OCI-LY7 (cell line): Measurements from ENCODE around the gene PRSS3. TPM values are rescaled to one million over a fixed set of nuclear protein-coding genes. Genes with fewer than 3 reads are reported as not detected.
A peak's percentile ranks its signal among the peaks of the same experiment; 100 is the strongest.
"Not testable (repeated sequence)": the region's sequence is repeated elsewhere in the genome, so short reads cannot be mapped to it uniquely, and the experiment has no call there.

Experiments used
- BruUV-seq: library from RNA; stranded (reverse); fragments of 400-500 nt; replicated peaks from 2 replicates; lab custom pipeline; 2021; lab: Mats Ljungman, UMichigan
- CTCF ChIA-PET: fragments of 300-600 bp; sonication (Branson Sonifier 250); formaldehyde crosslinking; loops from one replicate; lab custom pipeline; 2022; ENCODE audit warnings: antibody characterized with exemption; ENCODE audit not compliant: unreplicated experiment; lab: Charles Lee
- POLR2A ChIA-PET: fragments of 300-600 bp; sonication (Branson Sonifier 250); formaldehyde crosslinking; loops from one replicate; lab custom pipeline; 2022; ENCODE audit warnings: antibody characterized with exemption; lab: Charles Lee
- DNase-seq: peaks from one replicate; pipeline ENCODE4 v3.0.0-alpha.2; 2015; ENCODE audit warnings: low spot score
- H2AFZ ChIP-seq: fragments of 200-600 bp; sonication (generic), shearing (Covaris generic); 2 replicates; pipeline ENCODE4 v1.6.1; 2014; ENCODE audit warnings: mild to moderate bottlenecking, antibody characterized with exemption, low read length, moderate library complexity
- H3K27ac ChIP-seq: fragments of 200-600 bp; sonication (generic); 2 replicates; pipeline ENCODE4 v1.5.1; 2014; ENCODE audit warnings: mixed run types, low read depth, mild to moderate bottlenecking, moderate library complexity, low read length, inconsistent platforms; ENCODE audit not compliant: poor library complexity, severe bottlenecking
- H3K36me3 ChIP-seq: fragments of 200-600 bp; sonication (generic); 2 replicates; pipeline ENCODE4 v1.6.1; 2014; ENCODE audit warnings: mild to moderate bottlenecking, antibody characterized with exemption, low read length, moderate library complexity, mixed read lengths; ENCODE audit not compliant: insufficient read depth
- H3K4me1 ChIP-seq: fragments of 200-600 bp; sonication (generic); 2 replicates; pipeline ENCODE4 v1.5.1; 2014; ENCODE audit warnings: mild to moderate bottlenecking, low read length; ENCODE audit not compliant: insufficient read depth, poor library complexity, severe bottlenecking
- H3K4me2 ChIP-seq: fragments of 200-600 bp; sonication (generic); 2 replicates; pipeline ENCODE4 v1.6.1; 2014; ENCODE audit warnings: mild to moderate bottlenecking, low read length
- H3K4me3 ChIP-seq: fragments of 200-600 bp; sonication (generic); 2 replicates; pipeline ENCODE4 v1.5.1; 2014; ENCODE audit warnings: mild to moderate bottlenecking, low read depth, low read length; ENCODE audit not compliant: poor library complexity, severe bottlenecking
- H3K79me2 ChIP-seq: fragments of 200-600 bp; sonication (generic); 2 replicates; pipeline ENCODE4 v1.6.1; 2016; ENCODE audit warnings: low read depth, mild to moderate bottlenecking, low read length, moderate library complexity, mixed read lengths; ENCODE audit not compliant: insufficient read depth
- H3K9me2 ChIP-seq: fragments of 200-600 bp; sonication (generic); 2 replicates; pipeline ENCODE4 v1.6.1; 2016; ENCODE audit warnings: mild to moderate bottlenecking, low read length, mixed read lengths; ENCODE audit not compliant: insufficient read depth
- H3K9me3 ChIP-seq: fragments of 200-600 bp; sonication (generic); 2 replicates; pipeline ENCODE4 v1.6.1; 2014; ENCODE audit warnings: mild to moderate bottlenecking, mixed run types, low read length, mixed read lengths
- H4K20me1 ChIP-seq: fragments of 200-600 bp; sonication (generic); 2 replicates; pipeline ENCODE4 v1.6.1; 2014; ENCODE audit warnings: mild to moderate bottlenecking, antibody characterized with exemption, low read length, moderate library complexity, mixed read lengths; ENCODE audit not compliant: insufficient read depth
- CTCF ChIP-seq: fragments of 200-600 bp; sonication (generic); conservative IDR thresholded peaks from 2 replicates; pipeline ENCODE4 v1.5.1; 2014; ENCODE audit warnings: mild to moderate bottlenecking, antibody characterized with exemption, low read length, moderate library complexity, mixed read lengths
- EZH2phosphoT487 ChIP-seq: fragments of 200-600 bp; sonication (generic); IDR thresholded peaks from 2 replicates; pipeline ENCODE4 v1.6.1; 2018; ENCODE audit warnings: low read depth, borderline replicate concordance, mild to moderate bottlenecking, mixed run types, antibody characterized with exemption, low read length, moderate library complexity, mixed read lengths
- intact Hi-C: fragments of 100-400 bp; cut with micrococcal nuclease; formaldehyde crosslinking; loops from one replicate; pipeline ENCODE4 v1.10.0; 2022; ENCODE audit not compliant: unreplicated experiment
- total RNA-seq, 2 experiments: library from RNA; depleted of rRNA in 1 of 2; stranded (reverse); fragments of >200 nt in 1 of 2; shearing (Covaris generic) in 1 of 2; gene quantifications; 2 replicates each; pipeline ENCODE4 v1.2.3, GENCODE V29; 2014 to 2022

Gene PRSS3
- total RNA-seq, 2 experiments from 2014 or later = not detected

DNA sequence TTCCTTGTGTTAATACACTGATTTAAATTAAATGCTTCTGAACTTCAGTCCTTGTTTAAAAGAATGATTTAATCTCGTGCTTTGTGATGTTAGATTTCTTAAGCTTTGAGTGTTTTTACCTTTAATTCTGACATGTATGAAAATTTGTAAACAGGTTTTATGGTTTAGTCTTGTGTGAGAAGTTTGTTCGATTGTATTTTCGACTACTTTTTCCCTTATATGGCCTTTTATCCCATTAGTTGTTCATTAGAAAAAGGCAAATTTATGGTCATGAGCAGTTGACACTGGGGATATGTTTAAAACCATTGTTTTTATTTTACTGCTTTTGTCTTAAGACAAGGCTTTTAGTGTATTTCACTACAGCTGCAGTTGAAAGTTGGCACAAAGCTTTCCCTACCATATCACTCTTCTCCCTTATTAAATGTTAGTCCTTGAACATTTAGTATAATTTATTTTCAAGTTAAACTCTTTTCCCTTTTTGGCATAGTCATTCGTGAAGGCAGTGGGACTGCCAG, 24.9 kb downstream of the PRSS3 start:
- peaks cover 78% of the 10 kb centered on the region for H3K79me2 ChIP-seq
- DNase-seq = no peak
- H4K20me1 ChIP-seq = peaks cover 22% of the 10 kb centered on the region; the same call in 1 of the 2 replicates
- intact Hi-C loops = no loop called here
- H3K9me3 ChIP-seq = no peaks in the 10 kb centered on the region
- H3K4me2 ChIP-seq = peak overlapping the region; percentile 88
- peak overlapping the region; percentile 99 for H3K4me3 ChIP-seq
- H3K4me1 ChIP-seq = peaks cover 52% of the 10 kb centered on the region
- peaks cover 54% of the 10 kb centered on the region for H3K36me3 ChIP-seq
- no peak overlapping the region for H2AFZ ChIP-seq
- H3K27ac ChIP-seq = peak overlapping the region; percentile 13
- no peaks in the 10 kb centered on the region for H3K9me2 ChIP-seq
- TF ChIP-seq EZH2phosphoT487 (no peak), CTCF (no peak)
- ChIA-PET POLR2A (interaction anchor here (0.7 kb wide), 1 partner anchor 38 kb away, joined by 3 read pairs; no protein-coding TSS in a partner anchor), CTCF (no interaction called here)
- BruUV-seq = no TSS peak

DNA sequence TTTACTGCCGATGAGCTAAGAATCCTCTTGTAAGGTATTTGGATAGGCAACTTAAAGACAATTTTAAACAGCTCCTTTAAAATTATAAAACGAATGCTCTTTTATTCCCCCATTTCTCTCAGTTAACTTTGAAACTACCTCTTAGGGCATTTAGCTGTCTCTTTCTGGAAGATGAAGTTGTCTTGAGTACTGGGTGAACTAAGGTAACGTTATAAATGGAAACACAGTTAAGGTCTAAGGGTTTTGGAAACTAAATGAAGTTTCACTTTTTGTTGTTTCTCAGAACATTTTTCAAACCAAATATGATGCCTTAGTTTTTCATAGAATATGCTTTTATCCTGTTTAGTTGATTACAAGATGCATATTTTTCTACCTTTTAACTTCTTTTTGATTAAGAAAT, 28.4 kb downstream of the PRSS3 start:
- TF ChIP-seq EZH2phosphoT487 = no peak
- TF ChIP-seq CTCF = no peak
- H4K20me1 ChIP-seq = peaks cover 18% of the 10 kb centered on the region; the same call in 1 of the 2 replicates
- no peak overlapping the region for H3K4me2 ChIP-seq
- no peak overlapping the region for H2AFZ ChIP-seq
- no peak overlapping the region for H3K4me3 ChIP-seq
- peaks cover 37% of the 10 kb centered on the region for H3K4me1 ChIP-seq
- H3K36me3 ChIP-seq = peaks cover 82% of the 10 kb centered on the region
- intact Hi-C loops = no loop called here
- CTCF ChIA-PET = no interaction called here
- POLR2A ChIA-PET = interaction anchor here (0.7 kb wide), 3 partner anchors 14 to 1449 kb away, joined by 3 to 4 read pairs (median 4); no protein-coding TSS in a partner anchor
- no TSS peak for BruUV-seq
- H3K9me3 ChIP-seq = no peaks in the 10 kb centered on the region
- H3K9me2 ChIP-seq = no peaks in the 10 kb centered on the region
- DNase-seq = no peak
- no peak overlapping the region for H3K27ac ChIP-seq
- peaks cover 100% of the 10 kb centered on the region for H3K79me2 ChIP-seq

DNA sequence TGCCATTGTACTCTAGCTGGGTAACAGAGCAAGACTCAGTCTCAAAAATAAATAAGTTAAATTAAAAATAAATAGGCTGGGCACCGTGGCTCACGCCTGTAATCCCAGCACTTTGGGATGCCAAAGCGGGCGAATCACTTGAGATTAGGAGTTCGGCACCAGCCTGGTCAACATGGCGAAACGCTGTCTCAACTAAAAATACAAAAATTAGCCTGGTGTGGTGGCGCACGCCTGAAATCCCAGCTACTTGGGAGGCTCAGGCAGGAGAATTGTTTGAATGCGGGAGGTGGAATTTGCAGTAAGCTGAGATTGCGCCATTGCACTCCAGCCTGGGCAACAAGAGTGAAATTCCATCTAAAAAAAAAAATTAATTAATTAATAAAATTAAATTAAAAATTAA, 31.9 kb downstream of the PRSS3 start:
- H3K27ac ChIP-seq, H3K4me2 ChIP-seq, H3K4me1 ChIP-seq, DNase-seq, H3K9me3 ChIP-seq, H2AFZ ChIP-seq, H3K9me2 ChIP-seq, BruUV-seq, H3K4me3 ChIP-seq, POLR2A ChIA-PET, H4K20me1 ChIP-seq, intact Hi-C loops, CTCF ChIA-PET: not testable (repeated sequence)
- peaks cover 67% of the 10 kb centered on the region for H3K36me3 ChIP-seq
- peaks cover 98% of the 10 kb centered on the region for H3K79me2 ChIP-seq

DNA sequence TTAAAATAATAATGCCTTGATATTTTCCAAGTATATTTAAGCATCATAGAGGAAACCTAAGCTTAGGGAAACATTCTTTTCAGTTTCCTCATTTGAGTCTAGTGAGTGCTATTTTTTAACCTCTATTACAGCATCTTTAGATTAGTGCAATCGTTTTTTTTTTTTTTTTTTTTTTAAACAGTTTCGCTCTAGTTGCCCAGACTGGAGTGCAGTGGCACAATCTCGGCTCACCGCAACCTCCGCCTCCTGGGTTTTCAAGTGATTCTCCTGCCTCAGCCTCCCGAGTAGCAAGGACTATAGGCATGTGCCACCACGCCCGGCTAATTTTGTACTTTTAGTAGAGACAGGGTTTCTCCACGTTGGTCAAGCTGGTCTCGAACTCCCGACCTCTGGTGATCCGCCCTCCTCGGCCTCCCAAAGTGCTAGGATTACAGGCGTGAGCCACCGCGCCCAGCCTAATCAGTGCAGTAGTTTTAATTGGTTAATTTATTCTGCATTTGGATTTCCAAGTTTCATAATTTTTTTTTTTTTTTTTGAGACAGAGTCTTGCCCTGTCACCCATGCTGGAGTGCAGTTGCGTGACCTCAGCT, 34.4 kb downstream of the PRSS3 start:
- CTCF ChIA-PET, H3K9me2 ChIP-seq, H3K4me3 ChIP-seq, DNase-seq, H3K9me3 ChIP-seq, intact Hi-C loops, H3K27ac ChIP-seq, BruUV-seq, H3K4me2 ChIP-seq, H2AFZ ChIP-seq, H3K4me1 ChIP-seq: not testable (repeated sequence)
- Histone ChIP-seq H4K20me1 (peaks cover 13% of the 10 kb centered on the region; the same call in 1 of the 2 replicates), H3K79me2 (peaks cover 99% of the 10 kb centered on the region), H3K36me3 (peaks cover 47% of the 10 kb centered on the region)
- POLR2A ChIA-PET = interaction anchor here (0.7 kb wide), 1 partner anchor 219 kb away, joined by 4 read pairs; the partner anchor contains the start of gene UBAP2
